ENCODE results near the gene EXOC6. TPM values are rescaled to one million over a fixed set of nuclear protein-coding genes. Genes with fewer than 3 reads are reported as not detected.

Gene EXOC6
- polyA plus RNA-seq, 1 donor from 2014 or later: 26.3 TPM

GRCh38 chr10:93054486-93054885 lies 206.2 kb downstream of the EXOC6 start:
- H3K9ac ChIP-seq (ENCODE audit: low read length): no peak overlapping the region
- H3K4me3 ChIP-seq (ENCODE audit: low read length): no peak overlapping the region
- no peak overlapping the region for H3K4me2 ChIP-seq (ENCODE audit: low read length)
- TF ChIP-seq POLR2AphosphoS5 (IDR thresholded peaks at IDR 0.05): no peak
- no peak for TF ChIP-seq REST (IDR thresholded peaks at IDR 0.05; ENCODE audit: borderline replicate concordance)
- TF ChIP-seq EP300 (conservative IDR thresholded peaks at IDR 0.05; ENCODE audit: poor library complexity, severe bottlenecking): no peak
- no peak for TF ChIP-seq CTCF (IDR thresholded peaks at IDR 0.05; ENCODE audit: poor library complexity, severe bottlenecking)
- no peak for TF ChIP-seq MXI1 (conservative IDR thresholded peaks at IDR 0.05; ENCODE audit: poor library complexity, severe bottlenecking)
- no peak for TF ChIP-seq SMC3 (conservative IDR thresholded peaks at IDR 0.05; ENCODE audit: poor library complexity)
- no peak for TF ChIP-seq EZH2 (IDR thresholded peaks at IDR 0.05; ENCODE audit: borderline replicate concordance, insufficient read depth, low read length, poor library complexity, severe bottlenecking)
- no peak for TF ChIP-seq TAF1 (IDR thresholded peaks at IDR 0.05; ENCODE audit: low read depth)
- H2AFZ ChIP-seq (ENCODE audit: low read depth, low read length): no peak overlapping the region
- H3K79me2 ChIP-seq (replicated peaks; ENCODE audit: insufficient read depth, low read length): no peaks in the 10 kb centered on the region
- H3K36me3 ChIP-seq (ENCODE audit: insufficient read depth, low read length): peaks cover 7% of the 10 kb centered on the region
- peaks cover 6% of the 10 kb centered on the region for H3K9me3 ChIP-seq (ENCODE audit: low read length)
- no peaks in the 10 kb centered on the region for H3F3A ChIP-seq (ENCODE audit: insufficient read depth, low read length, poor library complexity, severe bottlenecking)
- H3K27ac ChIP-seq (ENCODE audit: low read length): no peak overlapping the region
- H4K20me1 ChIP-seq (ENCODE audit: insufficient read depth): no peaks in the 10 kb centered on the region
- no peaks in the 10 kb centered on the region for H3K9me2 ChIP-seq (ENCODE audit: insufficient read depth, low read length)
- peaks cover 7% of the 10 kb centered on the region for H3K27me3 ChIP-seq (ENCODE audit: insufficient read depth, low read depth, low read length)

- Histone ChIP-seq H3K27ac (ENCODE audit: low read length) (no peak overlapping the region), H3K9ac (ENCODE audit: low read length) (no peak overlapping the region), H3K79me2 (replicated peaks; ENCODE audit: insufficient read depth, low read length) (no peaks in the 10 kb centered on the region), H3K9me2 (ENCODE audit: insufficient read depth, low read length) (no peaks in the 10 kb centered on the region), H3F3A (ENCODE audit: insufficient read depth, low read length, poor library complexity, severe bottlenecking) (no peaks in the 10 kb centered on the region), H3K36me3 (ENCODE audit: insufficient read depth, low read length) (peaks cover 20% of the 10 kb centered on the region), H3K4me2 (ENCODE audit: low read length) (no peak overlapping the region), H3K27me3 (ENCODE audit: insufficient read depth, low read depth, low read length) (peaks cover 44% of the 10 kb centered on the region), H3K4me3 (ENCODE audit: low read length) (no peak overlapping the region), H2AFZ (ENCODE audit: low read depth, low read length) (no peak overlapping the region), H4K20me1 (ENCODE audit: insufficient read depth) (no peaks in the 10 kb centered on the region), H3K9me3 (ENCODE audit: low read length) (peaks cover 25% of the 10 kb centered on the region)
- no peak for TF ChIP-seq RAD21 (conservative IDR thresholded peaks at IDR 0.05)
These were observed 209.8 kb downstream of the EXOC6 start for GRCh38 chr10:93058139-93058538.

Measured in neural cell (in vitro differentiated cells).